KG1 (cell line): ENCODE measurements around the gene DTX2.
"Not testable (repeated sequence)": the region's sequence is repeated elsewhere in the genome, so short reads cannot be mapped to it uniquely, and the experiment has no call there.

Experiments
- DNase-seq: peaks from one replicate; lab custom pipeline; 2025; lab: John Stamatoyannopoulos, UW

DTX2 gene

GRCh38 chr7:76443846-76444245, 17.7 kb upstream of the DTX2 start:
- not testable (repeated sequence) for DNase-seq

- peak; percentile 39 for DNase-seq
Measured at GRCh38 chr7:76445577-76446008, 15.9 kb upstream of the DTX2 start.

GRCh38 chr7:76457017-76457416, 4.5 kb upstream of the DTX2 start:
- DNase-seq: not testable (repeated sequence)

- not testable (repeated sequence) for DNase-seq
Measured at GRCh38 chr7:76458504-76458903, 3.0 kb upstream of the DTX2 start.

- not testable (repeated sequence) for DNase-seq
Measured at GRCh38 chr7:76460767-76461166, 742 bp upstream of the DTX2 start.

GRCh38 chr7:76462271-76462882, 868 bp downstream of the DTX2 start:
- DNase-seq: not testable (repeated sequence)

- DNase-seq: not testable (repeated sequence)
Measured at GRCh38 chr7:76464959-76465358, 3.5 kb downstream of the DTX2 start.

- not testable (repeated sequence) for DNase-seq
Measured at GRCh38 chr7:76465950-76466349, 4.4 kb downstream of the DTX2 start.

- not testable (repeated sequence) for DNase-seq
Measured at GRCh38 chr7:76467743-76468404, 6.4 kb downstream of the DTX2 start.

GRCh38 chr7:76471556-76472221, 10.2 kb downstream of the DTX2 start:
- not testable (repeated sequence) for DNase-seq

- DNase-seq: not testable (repeated sequence)
Measured at GRCh38 chr7:76473097-76473496, 11.6 kb downstream of the DTX2 start.

- not testable (repeated sequence) for DNase-seq
Measured at GRCh38 chr7:76476280-76476679, 14.8 kb downstream of the DTX2 start.

- DNase-seq: not testable (repeated sequence)
Measured at GRCh38 chr7:76476742-76477474, 15.4 kb downstream of the DTX2 start.

GRCh38 chr7:76479628-76480027, 18.1 kb downstream of the DTX2 start:
- not testable (repeated sequence) for DNase-seq

- DNase-seq: not testable (repeated sequence)
Measured at GRCh38 chr7:76480403-76481253, 19.1 kb downstream of the DTX2 start.

- DNase-seq: not testable (repeated sequence)
Measured at GRCh38 chr7:76482660-76483059, 21.2 kb downstream of the DTX2 start.

GRCh38 chr7:76483081-76483480, 21.6 kb downstream of the DTX2 start:
- DNase-seq: not testable (repeated sequence)

GRCh38 chr7:76484456-76484855, 22.9 kb downstream of the DTX2 start:
- not testable (repeated sequence) for DNase-seq

GRCh38 chr7:76485822-76486610, 24.5 kb downstream of the DTX2 start:
- not testable (repeated sequence) for DNase-seq

- not testable (repeated sequence) for DNase-seq
Measured at GRCh38 chr7:76486618-76487017, 25.1 kb downstream of the DTX2 start.
